DOHH2 (cell line): Measurements from ENCODE around the gene TAF6L.

ENCODE experiments used
- CTCF ChIP-seq: fragments of 200-600 bp; sonication (generic); IDR thresholded peaks from one replicate; pipeline ENCODE4 v1.5.1; 2014; ENCODE audit warnings: antibody characterized with exemption, mild to moderate bottlenecking, low read depth, low read length; ENCODE audit not compliant: poor library complexity, severe bottlenecking
- EZH2phosphoT487 ChIP-seq: fragments of 200-600 bp; sonication (generic); IDR thresholded peaks from 2 replicates; pipeline ENCODE4 v1.6.1; 2017; ENCODE audit warnings: borderline replicate concordance, mild to moderate bottlenecking, antibody characterized with exemption, low read length, moderate library complexity, mixed read lengths

GRCh38 chr11:62817129-62817528, 45.9 kb downstream of the TAF6L start:
- TF ChIP-seq CTCF (no peak), EZH2phosphoT487 (no peak)
